Activated T-cell treated with anti-CD3 and anti-CD28 coated beads, Interleukin-2, amount 50 U/mL, for 4 hours (primary cell): ENCODE data around the gene LTBP1. TPM values are rescaled to one million over a fixed set of nuclear protein-coding genes. Genes with fewer than 3 reads are reported as not detected.
"Not testable (repeated sequence)": the region's sequence is repeated elsewhere in the genome, so short reads cannot be mapped to it uniquely, and the experiment has no call there.

Experiments used
- ATAC-seq, 2 donors: fragments of 200-7000 bp; cut with Tn5 transposase; one replicate each; pipeline ENCODE4 v1.10.0; 2021
- DNase-seq: peaks from one replicate; pipeline ENCODE4 v3.0.0-alpha.2; 2020
- H3K27me3 Mint-ChIP-seq: one replicate; pipeline ENCODE4 v1.8.0; 2021; ENCODE audit warnings: low read depth, mixed read lengths
- H3K36me3 Mint-ChIP-seq: one replicate; pipeline ENCODE4 v1.8.0; 2022; ENCODE audit warnings: mixed read lengths; ENCODE audit not compliant: insufficient read depth
- H3K4me1 Mint-ChIP-seq: one replicate; pipeline ENCODE4 v1.8.0; 2021; ENCODE audit warnings: low read depth, mixed read lengths
- H3K4me3 Mint-ChIP-seq: one replicate; pipeline ENCODE4 v1.8.0; 2021; ENCODE audit warnings: mild to moderate bottlenecking, moderate library complexity, mixed read lengths
- H3K9me3 Mint-ChIP-seq: one replicate; pipeline ENCODE4 v1.8.0; 2021; ENCODE audit warnings: mixed read lengths
- total RNA-seq, 3 donors: library from RNA; stranded (reverse); gene quantifications; one replicate each; pipeline ENCODE4 v1.2.1, GENCODE V29; 2021

Gene LTBP1
- total RNA-seq, 3 donors from 2014 or later, result 0.21 to 0.33 (median 0.22) TPM

- Mint-ChIP-seq H3K36me3 (no peaks in the 10 kb centered on the region), H3K4me1 (no peaks in the 10 kb centered on the region), H3K27me3 (no peaks in the 10 kb centered on the region), H3K9me3 (no peaks in the 10 kb centered on the region), H3K4me3 (no peak overlapping the region)
- DNase-seq (no peak), ATAC-seq (no peak)
Observed at GRCh38 chr2:33426666-33427231, 480.0 kb downstream of the LTBP1 start.

- Mint-ChIP-seq H3K9me3 (no peaks in the 10 kb centered on the region), H3K27me3 (peaks cover 5% of the 10 kb centered on the region), H3K4me1 (no peaks in the 10 kb centered on the region), H3K36me3 (no peaks in the 10 kb centered on the region), H3K4me3 (no peak overlapping the region)
- DNase-seq (no peak), ATAC-seq (no peak)
Observed at GRCh38 chr2:33430077-33430476, 483.3 kb downstream of the LTBP1 start.

GRCh38 chr2:33430856-33431255 is 484.1 kb downstream of the LTBP1 start:
- Mint-ChIP-seq H3K36me3 (no peaks in the 10 kb centered on the region), H3K27me3 (peaks cover 5% of the 10 kb centered on the region), H3K4me3 (no peak overlapping the region), H3K4me1 (no peaks in the 10 kb centered on the region), H3K9me3 (no peaks in the 10 kb centered on the region)
- DNase-seq (no peak), ATAC-seq (no peak)

DNA sequence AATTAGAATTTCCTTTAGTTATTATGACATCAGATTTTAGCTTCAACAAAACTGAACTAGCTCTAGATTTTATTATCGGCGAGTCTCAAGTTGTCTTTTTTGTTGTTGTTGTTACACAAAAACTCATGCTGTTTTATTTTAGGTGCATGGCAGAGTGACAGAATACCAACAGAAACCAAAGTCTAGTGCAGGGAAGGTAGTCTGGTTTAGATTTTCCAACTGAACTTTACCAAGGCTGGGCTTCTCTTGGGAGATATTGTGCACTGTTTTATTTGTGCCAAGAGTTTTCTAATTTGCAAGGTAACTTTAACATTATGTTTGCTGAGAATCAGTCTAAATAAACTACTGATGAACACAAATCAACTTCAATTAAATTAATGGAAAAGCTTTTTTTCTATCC is 486.1 kb downstream of the LTBP1 start:
- DNase-seq, result no peak
- Mint-ChIP-seq H3K36me3 (no peaks in the 10 kb centered on the region), H3K27me3 (peaks cover 12% of the 10 kb centered on the region), H3K4me1 (no peaks in the 10 kb centered on the region), H3K4me3 (no peak overlapping the region), H3K9me3 (no peaks in the 10 kb centered on the region)
- ATAC-seq, result no peak

DNA sequence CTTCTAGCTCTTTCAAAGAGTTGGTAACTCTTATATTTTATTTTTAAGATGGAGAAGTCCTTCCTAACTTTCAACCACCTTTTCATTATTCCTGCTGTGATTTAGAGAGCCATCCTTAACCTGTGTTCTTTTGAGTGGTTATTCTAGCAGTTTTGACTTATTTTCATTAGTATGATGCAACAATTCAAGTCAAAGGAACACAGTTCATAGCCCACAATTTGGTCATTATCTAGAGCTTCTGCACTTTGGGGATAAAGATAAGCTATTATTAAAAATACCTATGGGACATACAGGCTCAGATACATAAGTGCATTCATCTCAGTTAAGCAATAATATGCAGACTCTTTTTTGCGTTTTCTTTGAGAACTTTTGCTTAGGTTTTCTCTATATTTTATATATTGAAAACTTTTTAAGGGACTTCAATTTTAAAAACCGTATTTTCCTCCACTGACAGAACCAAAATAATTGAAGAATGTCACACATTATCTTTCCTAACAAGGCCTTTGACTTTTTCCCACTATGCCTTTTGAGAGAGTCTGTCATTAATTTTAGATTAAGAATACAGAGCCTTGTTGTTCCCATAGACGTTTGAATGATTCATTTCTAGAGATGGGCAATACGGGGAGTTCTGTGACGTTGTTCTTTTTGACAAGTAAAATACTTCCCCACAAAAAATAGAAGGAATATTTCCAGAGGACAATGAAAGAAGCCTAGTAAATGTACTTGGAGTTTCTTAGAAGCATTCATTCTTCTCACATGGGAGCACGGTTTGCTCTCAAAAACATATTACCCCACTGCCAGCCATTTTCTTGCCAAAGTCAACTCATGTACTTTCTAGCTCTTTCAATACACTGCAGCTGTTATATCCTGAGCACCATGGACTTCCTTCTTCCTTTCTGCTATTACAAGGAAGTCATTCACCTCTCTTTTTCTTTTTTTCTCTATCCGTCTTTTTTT is 486.8 kb downstream of the LTBP1 start:
- Mint-ChIP-seq H3K27me3 (peaks cover 12% of the 10 kb centered on the region), H3K9me3 (no peaks in the 10 kb centered on the region), H3K36me3 (no peaks in the 10 kb centered on the region), H3K4me1 (no peaks in the 10 kb centered on the region), H3K4me3 (no peak overlapping the region)
- ATAC-seq, result no peak
- no peak for DNase-seq

DNA sequence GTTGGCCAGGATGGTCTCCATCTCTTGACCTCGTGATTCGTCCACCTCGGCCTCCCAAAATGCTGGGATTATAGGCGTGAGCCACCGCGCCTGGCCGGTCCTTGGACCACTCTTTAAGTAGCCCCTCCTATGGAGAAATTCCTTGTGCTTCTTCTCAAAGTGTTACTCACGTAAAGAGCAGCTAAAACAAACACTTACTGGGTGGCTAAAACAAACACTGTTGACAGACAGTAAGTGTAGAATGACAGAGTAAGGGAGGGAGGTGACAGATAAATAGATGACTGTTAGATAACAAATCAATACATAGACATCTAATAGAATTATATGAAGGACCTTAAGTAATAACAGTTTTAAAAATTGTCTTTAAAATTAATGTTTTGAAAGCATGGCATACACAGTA is 488.8 kb downstream of the LTBP1 start:
- ATAC-seq (no peak), DNase-seq (no peak)
- H3K36me3 Mint-ChIP-seq, result no peaks in the 10 kb centered on the region
- H3K4me1 Mint-ChIP-seq, result no peaks in the 10 kb centered on the region
- no peaks in the 10 kb centered on the region for H3K9me3 Mint-ChIP-seq
- H3K4me3 Mint-ChIP-seq, result no peak overlapping the region
- H3K27me3 Mint-ChIP-seq, result peaks cover 12% of the 10 kb centered on the region

GRCh38 chr2:33436083-33436482 is 489.3 kb downstream of the LTBP1 start:
- Mint-ChIP-seq H3K4me3 (no peak overlapping the region), H3K36me3 (no peaks in the 10 kb centered on the region)
- ATAC-seq, result no peak

DNA sequence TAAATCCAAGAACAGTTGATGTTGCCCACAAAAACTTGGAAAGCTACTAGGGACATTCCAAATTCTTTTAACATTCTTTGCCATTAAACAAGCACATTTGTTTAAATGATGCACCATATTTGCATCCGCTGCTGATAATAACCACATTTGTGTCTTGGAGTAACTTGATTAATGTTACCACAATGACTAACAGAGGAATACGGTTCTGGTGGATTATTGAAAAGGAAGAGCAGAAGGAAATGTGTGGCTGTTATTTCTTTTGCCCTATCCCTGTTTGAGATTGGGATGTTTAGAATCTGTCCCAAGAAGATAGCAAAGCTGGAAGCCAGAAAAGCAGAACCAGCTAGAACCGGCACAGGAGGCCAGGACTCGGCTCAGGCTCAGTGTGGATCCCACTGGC is 490.5 kb downstream of the LTBP1 start:
- DNase-seq, result no peak
- Mint-ChIP-seq H3K36me3 (no peaks in the 10 kb centered on the region), H3K9me3 (no peaks in the 10 kb centered on the region), H3K4me1 (no peaks in the 10 kb centered on the region), H3K4me3 (no peak overlapping the region), H3K27me3 (peaks cover 11% of the 10 kb centered on the region)
- ATAC-seq, result no peak

More at GRCh38 chr2:33436083-33436482, 489.3 kb downstream of the LTBP1 start:
- DNase-seq, result no peak
- Mint-ChIP-seq H3K4me1 (no peaks in the 10 kb centered on the region), H3K27me3 (peaks cover 12% of the 10 kb centered on the region), H3K9me3 (no peaks in the 10 kb centered on the region)

DNA sequence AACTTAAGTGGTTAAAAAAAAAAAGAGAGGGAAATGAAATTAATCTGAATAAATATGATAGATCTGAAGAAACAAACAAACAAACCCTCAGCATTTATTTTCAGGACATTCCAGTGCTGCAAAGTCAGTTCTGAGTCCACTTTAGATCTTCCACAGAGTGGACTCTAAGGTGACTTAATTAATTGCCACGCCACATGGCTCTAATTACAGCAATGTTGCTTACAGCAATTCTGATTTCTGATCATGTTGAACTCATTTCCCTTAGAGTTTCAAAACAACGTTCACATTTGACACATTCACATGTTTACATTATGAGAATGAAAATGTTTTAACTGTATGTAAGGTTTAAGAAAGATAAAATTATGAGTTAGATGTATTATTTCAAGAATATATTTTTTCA is 491.1 kb downstream of the LTBP1 start:
- no peak for DNase-seq
- ATAC-seq, result no peak
- peaks cover 11% of the 10 kb centered on the region for H3K27me3 Mint-ChIP-seq
- H3K36me3 Mint-ChIP-seq, result no peaks in the 10 kb centered on the region
- no peaks in the 10 kb centered on the region for H3K9me3 Mint-ChIP-seq
- no peak overlapping the region for H3K4me3 Mint-ChIP-seq
- no peaks in the 10 kb centered on the region for H3K4me1 Mint-ChIP-seq

- H3K9me3 Mint-ChIP-seq, result no peaks in the 10 kb centered on the region
- peak; percentile 36 for DNase-seq
- peaks cover 6% of the 10 kb centered on the region for H3K27me3 Mint-ChIP-seq
- peak in 1 of 2 donors; percentile 66 for ATAC-seq
- H3K4me3 Mint-ChIP-seq, result no peak overlapping the region
- H3K36me3 Mint-ChIP-seq, result no peaks in the 10 kb centered on the region
- H3K4me1 Mint-ChIP-seq, result no peaks in the 10 kb centered on the region
Observed at GRCh38 chr2:33441235-33441810, 494.6 kb downstream of the LTBP1 start.

GRCh38 chr2:33442052-33442451 is 495.3 kb downstream of the LTBP1 start:
- not testable (repeated sequence) for H3K27me3 Mint-ChIP-seq, H3K4me3 Mint-ChIP-seq, H3K4me1 Mint-ChIP-seq, DNase-seq, H3K9me3 Mint-ChIP-seq, H3K36me3 Mint-ChIP-seq, ATAC-seq

DNA sequence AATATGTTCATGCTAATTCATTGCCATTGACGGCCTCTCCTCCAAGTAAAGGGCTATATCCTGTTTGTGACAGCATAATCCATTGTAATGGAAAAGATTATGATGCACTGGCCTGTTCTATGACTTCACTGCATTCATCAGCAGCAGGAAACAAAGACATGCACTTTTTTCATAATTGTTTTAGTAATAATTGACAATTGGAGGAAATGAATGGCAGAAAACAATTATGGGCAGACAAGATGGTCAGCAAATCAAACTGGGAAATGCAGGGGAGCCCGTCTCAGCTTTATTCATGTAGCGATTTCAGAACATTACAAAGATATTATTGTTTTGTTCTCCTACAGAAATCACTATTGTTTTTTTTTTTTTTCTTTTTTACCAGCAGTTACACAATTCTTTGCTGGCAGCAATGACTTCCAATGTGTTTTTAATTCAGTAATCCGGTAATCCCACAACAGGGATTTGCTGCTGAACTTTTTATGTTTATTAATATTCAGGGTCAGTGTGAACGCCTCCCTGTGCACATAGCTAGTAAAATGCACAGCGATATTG is 495.9 kb downstream of the LTBP1 start:
- no peaks in the 10 kb centered on the region for H3K4me1 Mint-ChIP-seq
- ATAC-seq (no peak), DNase-seq (no peak)
- H3K9me3 Mint-ChIP-seq, result no peaks in the 10 kb centered on the region
- H3K27me3 Mint-ChIP-seq, result no peaks in the 10 kb centered on the region
- H3K4me3 Mint-ChIP-seq, result no peak overlapping the region
- no peaks in the 10 kb centered on the region for H3K36me3 Mint-ChIP-seq

GRCh38 chr2:33443274-33443829 is 496.6 kb downstream of the LTBP1 start:
- no peaks in the 10 kb centered on the region for H3K36me3 Mint-ChIP-seq
- H3K9me3 Mint-ChIP-seq, result no peaks in the 10 kb centered on the region
- no peaks in the 10 kb centered on the region for H3K27me3 Mint-ChIP-seq
- DNase-seq (no peak), ATAC-seq (no peak)
- no peak overlapping the region for H3K4me3 Mint-ChIP-seq
- no peaks in the 10 kb centered on the region for H3K4me1 Mint-ChIP-seq

DNA sequence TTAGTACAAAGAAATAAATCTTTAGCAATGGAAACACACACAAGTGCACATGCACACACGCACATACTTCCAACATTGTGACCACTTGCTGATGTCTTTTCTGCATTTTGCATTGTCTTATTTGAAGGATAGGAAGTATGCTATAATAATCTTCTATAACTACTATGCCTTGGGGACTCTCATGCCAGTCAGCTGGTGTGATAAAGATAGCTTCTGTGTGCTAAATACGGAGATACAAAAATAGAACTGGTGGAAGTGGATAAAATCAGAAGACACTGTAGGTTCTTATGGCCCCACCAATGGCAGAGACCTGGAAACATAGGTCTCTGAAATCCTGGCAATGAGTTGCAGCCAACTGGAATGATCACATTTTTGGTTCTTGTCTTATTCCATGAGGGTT is 498.2 kb downstream of the LTBP1 start:
- Mint-ChIP-seq H3K27me3 (no peaks in the 10 kb centered on the region), H3K4me1 (no peaks in the 10 kb centered on the region), H3K9me3 (no peaks in the 10 kb centered on the region), H3K4me3 (no peak overlapping the region), H3K36me3 (no peaks in the 10 kb centered on the region)
- DNase-seq (no peak), ATAC-seq (no peak)
